Activated CD4-positive, alpha-beta T cell treated with anti-CD3 and anti-CD28 coated beads for 36 hours (primary cell): ENCODE measurements around the gene CADM1. TPM values are rescaled to one million over a fixed set of nuclear protein-coding genes. Genes with fewer than 3 reads are reported as not detected.

ENCODE experiments used
- ATAC-seq: fragments of 200-7000 bp; cut with Tn5 transposase; one replicate; pipeline ENCODE4 v1.10.0; 2021; ENCODE audit warnings: mild to moderate bottlenecking, moderate library complexity
- CTCF ChIA-PET: fragments of 350-600 bp; sonication (Branson Sonifier 250); formaldehyde crosslinking; loops from one replicate; lab custom pipeline; 2021; ENCODE audit warnings: antibody characterized with exemption; lab: Charles Lee
- POLR2A ChIA-PET: fragments of 350-600 bp; sonication (Branson Sonifier 250); formaldehyde crosslinking; loops from one replicate; lab custom pipeline; 2021; ENCODE audit warnings: antibody characterized with exemption, inconsistent platforms; lab: Charles Lee
- DNase-seq: peaks from one replicate; pipeline ENCODE4 v3.0.0-alpha.2; 2020
- H3K27ac Mint-ChIP-seq: one replicate; pipeline ENCODE4 v1.8.0; 2021; ENCODE audit warnings: mixed read lengths
- H3K27me3 Mint-ChIP-seq: one replicate; pipeline ENCODE4 v1.8.0; 2021; ENCODE audit warnings: mixed read lengths
- H3K36me3 Mint-ChIP-seq: one replicate; pipeline ENCODE4 v1.8.0; 2021; ENCODE audit warnings: low read depth, mixed read lengths
- H3K4me1 Mint-ChIP-seq: one replicate; pipeline ENCODE4 v1.8.0; 2021; ENCODE audit warnings: mixed read lengths
- H3K4me3 Mint-ChIP-seq: one replicate; pipeline ENCODE4 v1.8.0; 2021; ENCODE audit warnings: mild to moderate bottlenecking, moderate library complexity, mixed read lengths
- H3K9me3 Mint-ChIP-seq: one replicate; pipeline ENCODE4 v1.8.0; 2021; ENCODE audit warnings: low read depth, mixed read lengths
- intact Hi-C, 2 experiments: fragments of 100-400 bp; cut with DNase I in 1 of 2; cut with micrococcal nuclease in 1 of 2; formaldehyde crosslinking; loops; one replicate each; pipeline versions ENCODE4 v1.14.2 to v1.15.1; 2022 to 2024; cut with DNase I, micrococcal nuclease
- total RNA-seq, 2 experiments: library from RNA; stranded (reverse); gene quantifications; one replicate each; pipeline ENCODE4 v1.2.3, GENCODE V29; 2021

The CADM1 gene
- total RNA-seq, 2 experiments from 2014 or later: 0.58 to 0.91 TPM

- no peaks in the 10 kb centered on the region for H3K9me3 Mint-ChIP-seq
- CTCF ChIA-PET: no interaction called here
These were observed 48.2 kb downstream of the CADM1 start for GRCh38 chr11:115456019-115456418.

GRCh38 chr11:115455613-115456012 lies 48.6 kb downstream of the CADM1 start:
- CTCF ChIA-PET: no interaction called here
- Mint-ChIP-seq H3K4me3 (no peak overlapping the region), H3K9me3 (no peaks in the 10 kb centered on the region), H3K36me3 (no peaks in the 10 kb centered on the region), H3K27ac (no peak overlapping the region), H3K4me1 (no peaks in the 10 kb centered on the region), H3K27me3 (no peaks in the 10 kb centered on the region)
- no peak for DNase-seq
- no peak for ATAC-seq
- POLR2A ChIA-PET: no interaction called here
- intact Hi-C loops: no loop called here

More at GRCh38 chr11:115456019-115456418, 48.2 kb downstream of the CADM1 start:
- Mint-ChIP-seq H3K27ac (no peak overlapping the region), H3K36me3 (no peaks in the 10 kb centered on the region), H3K27me3 (no peaks in the 10 kb centered on the region), H3K4me3 (no peak overlapping the region), H3K4me1 (no peaks in the 10 kb centered on the region)
- POLR2A ChIA-PET: no interaction called here
- ATAC-seq: no peak
- no peak for DNase-seq
- intact Hi-C loops: no loop called here

GRCh38 chr11:115454525-115454924 lies 49.7 kb downstream of the CADM1 start:
- no peaks in the 10 kb centered on the region for H3K27me3 Mint-ChIP-seq
- no peaks in the 10 kb centered on the region for H3K4me1 Mint-ChIP-seq
- H3K27ac Mint-ChIP-seq: no peak overlapping the region
- no peak overlapping the region for H3K4me3 Mint-ChIP-seq
- CTCF ChIA-PET: interaction anchor here (0.6 kb wide), 1 partner anchor 723 kb away, joined by 4 read pairs; no protein-coding TSS in a partner anchor
- ATAC-seq (no peak), DNase-seq (no peak)
- no peaks in the 10 kb centered on the region for H3K36me3 Mint-ChIP-seq
- POLR2A ChIA-PET: no interaction called here
- H3K9me3 Mint-ChIP-seq: peaks cover 3% of the 10 kb centered on the region
- intact Hi-C loops: no loop called here

GRCh38 chr11:115453693-115454490 lies 50.3 kb downstream of the CADM1 start:
- POLR2A ChIA-PET: no interaction called here
- no peak overlapping the region for H3K27ac Mint-ChIP-seq
- no peak overlapping the region for H3K4me3 Mint-ChIP-seq
- H3K36me3 Mint-ChIP-seq: no peaks in the 10 kb centered on the region
- CTCF ChIA-PET: interaction anchor here (0.6 kb wide), 1 partner anchor 724 kb away, joined by 4 read pairs; no protein-coding TSS in a partner anchor
- ATAC-seq (no peak), DNase-seq (no peak)
- peaks cover 3% of the 10 kb centered on the region for H3K9me3 Mint-ChIP-seq
- intact Hi-C loops: no loop called here
- H3K27me3 Mint-ChIP-seq: no peaks in the 10 kb centered on the region
- no peaks in the 10 kb centered on the region for H3K4me1 Mint-ChIP-seq

GRCh38 chr11:115452241-115452640 lies 52.0 kb downstream of the CADM1 start:
- no peak for ATAC-seq
- Mint-ChIP-seq H3K9me3 (peaks cover 8% of the 10 kb centered on the region), H3K27ac (no peak overlapping the region), H3K36me3 (peaks cover 3% of the 10 kb centered on the region), H3K4me3 (no peak overlapping the region), H3K27me3 (no peaks in the 10 kb centered on the region), H3K4me1 (no peaks in the 10 kb centered on the region)
- DNase-seq: no peak
- ChIA-PET CTCF (no interaction called here), POLR2A (no interaction called here)
- intact Hi-C loops: no loop called here

GRCh38 chr11:115450519-115450918 lies 53.7 kb downstream of the CADM1 start:
- Mint-ChIP-seq H3K9me3 (peaks cover 13% of the 10 kb centered on the region), H3K27me3 (no peaks in the 10 kb centered on the region), H3K27ac (no peak overlapping the region), H3K4me3 (no peak overlapping the region), H3K36me3 (peaks cover 3% of the 10 kb centered on the region), H3K4me1 (no peaks in the 10 kb centered on the region)
- CTCF ChIA-PET: no interaction called here
- ATAC-seq (no peak), DNase-seq (no peak)
- POLR2A ChIA-PET: no interaction called here
- intact Hi-C loops: no loop called here

GRCh38 chr11:115447273-115447864 lies 56.8 kb downstream of the CADM1 start:
- intact Hi-C loops: no loop called here
- peaks cover 21% of the 10 kb centered on the region for H3K9me3 Mint-ChIP-seq
- H3K4me3 Mint-ChIP-seq: no peak overlapping the region
- H3K27ac Mint-ChIP-seq: no peak overlapping the region
- H3K27me3 Mint-ChIP-seq: no peaks in the 10 kb centered on the region
- ChIA-PET CTCF (interaction anchor here (1.2 to 1.9 kb wide), 2 partner anchors 11 to 113 kb away, joined by 3 to 7 read pairs; no protein-coding TSS in a partner anchor), POLR2A (no interaction called here)
- H3K4me1 Mint-ChIP-seq: no peaks in the 10 kb centered on the region
- DNase-seq: no peak
- ATAC-seq: no peak
- H3K36me3 Mint-ChIP-seq: peaks cover 3% of the 10 kb centered on the region

GRCh38 chr11:115446214-115446613 lies 58.0 kb downstream of the CADM1 start:
- POLR2A ChIA-PET: no interaction called here
- peaks cover 21% of the 10 kb centered on the region for H3K9me3 Mint-ChIP-seq
- intact Hi-C loops: no loop called here
- DNase-seq: no peak
- no peak for ATAC-seq
- peaks cover 3% of the 10 kb centered on the region for H3K36me3 Mint-ChIP-seq
- H3K4me1 Mint-ChIP-seq: no peaks in the 10 kb centered on the region
- CTCF ChIA-PET: interaction anchor here (1.9 kb wide), 1 partner anchor 10 kb away, joined by 7 read pairs; no protein-coding TSS in a partner anchor
- H3K4me3 Mint-ChIP-seq: no peak overlapping the region
- H3K27me3 Mint-ChIP-seq: peaks cover 2% of the 10 kb centered on the region
- H3K27ac Mint-ChIP-seq: no peak overlapping the region

- Mint-ChIP-seq H3K4me1 (no peaks in the 10 kb centered on the region), H3K4me3 (no peak overlapping the region), H3K27me3 (peaks cover 2% of the 10 kb centered on the region), H3K27ac (no peak overlapping the region), H3K36me3 (peaks cover 3% of the 10 kb centered on the region), H3K9me3 (peaks cover 17% of the 10 kb centered on the region)
- POLR2A ChIA-PET: no interaction called here
- ATAC-seq (no peak), DNase-seq (no peak)
- CTCF ChIA-PET: no interaction called here
- intact Hi-C loops: no loop called here
These were observed 59.7 kb downstream of the CADM1 start for GRCh38 chr11:115444542-115444941.

GRCh38 chr11:115439969-115440540 lies 64.2 kb downstream of the CADM1 start:
- Mint-ChIP-seq H3K9me3 (peaks cover 7% of the 10 kb centered on the region), H3K27ac (no peak overlapping the region), H3K4me3 (no peak overlapping the region), H3K4me1 (no peaks in the 10 kb centered on the region), H3K36me3 (no peaks in the 10 kb centered on the region), H3K27me3 (peaks cover 3% of the 10 kb centered on the region)
- POLR2A ChIA-PET: no interaction called here
- CTCF ChIA-PET: no interaction called here
- ATAC-seq (no peak), DNase-seq (no peak)
- intact Hi-C loops: no loop called here

GRCh38 chr11:115439385-115439784 lies 64.8 kb downstream of the CADM1 start:
- ATAC-seq (no peak), DNase-seq (no peak)
- Mint-ChIP-seq H3K4me3 (no peak overlapping the region), H3K27ac (no peak overlapping the region), H3K36me3 (no peaks in the 10 kb centered on the region), H3K9me3 (peaks cover 1% of the 10 kb centered on the region), H3K4me1 (no peaks in the 10 kb centered on the region), H3K27me3 (peaks cover 3% of the 10 kb centered on the region)
- ChIA-PET POLR2A (no interaction called here), CTCF (no interaction called here)
- intact Hi-C loops: no loop called here
